CD14-positive monocyte (primary cell): ENCODE measurements around the gene AFF2. TPM values are rescaled to one million over a fixed set of nuclear protein-coding genes. Genes with fewer than 3 reads are reported as not detected.

Experiments used
- DNase-seq, 3 donors: peaks; one replicate each; pipeline ENCODE4 v3.0.0-alpha.2; 2011 to 2022
- H2AFZ ChIP-seq: 2 replicates; pipeline ENCODE4 v1.6.0; 2012; ENCODE audit warnings: mild to moderate bottlenecking, low read depth, low read length, inconsistent platforms; ENCODE audit not compliant: insufficient read depth, poor library complexity, severe bottlenecking
- H3K27ac ChIP-seq, 2 donors: 1 replicate in 1 of 2; 2 replicates in 1 of 2; pipeline ENCODE4 v1.5.1; 2012 to 2013; ENCODE audit warnings: low read length in 2 of 2, control low read depth in 1 of 2, inconsistent platforms in 1 of 2, low read depth in 1 of 2, mild to moderate bottlenecking in 1 of 2
- H3K27me3 ChIP-seq, 2 donors: one replicate each; pipeline versions ENCODE4 v1.6.0 to v1.6.1; 2011 to 2013; ENCODE audit warnings: low read length in 2 of 2; ENCODE audit not compliant: control insufficient read depth in 2 of 2, insufficient read depth in 2 of 2
- H3K36me3 ChIP-seq, 2 donors: replicated peaks in 1 of 2; 1 replicate in 1 of 2; 2 replicates in 1 of 2; pipeline versions ENCODE4 v1.5.1 to v1.6.1; 2012 to 2013; ENCODE audit warnings: low read length in 2 of 2, control low read depth in 1 of 2, inconsistent platforms in 1 of 2, mild to moderate bottlenecking in 1 of 2; ENCODE audit not compliant: insufficient read depth in 2 of 2, control insufficient read depth in 1 of 2
- H3K4me1 ChIP-seq, 2 donors: 1 replicate in 1 of 2; 2 replicates in 1 of 2; pipeline versions ENCODE4 v1.5.1 to v1.6.1; 2012 to 2013; ENCODE audit warnings: low read length in 2 of 2, control low read depth in 1 of 2, inconsistent platforms in 1 of 2, mild to moderate bottlenecking in 1 of 2, moderate library complexity in 1 of 2; ENCODE audit not compliant: insufficient read depth in 2 of 2, control insufficient read depth in 1 of 2
- H3K4me2 ChIP-seq: replicated peaks from 2 replicates; pipeline ENCODE3; 2012; ENCODE audit warnings: low read length, moderate library complexity, mild to moderate bottlenecking; ENCODE audit not compliant: poor library complexity, severe bottlenecking; ENCODE audit errors: extremely low read depth
- H3K4me3 ChIP-seq, 3 experiments: fragments of 200-600 bp in 1 of 3; sonication (generic) in 1 of 3; replicated peaks in 1 of 3; 1 replicate in 2 of 3; 2 replicates in 1 of 3; pipeline ENCODE4 v1.5.1; 2011 to 2013; ENCODE audit warnings: low read length in 3 of 3, mild to moderate bottlenecking in 3 of 3, control low read depth in 2 of 3, low read depth in 2 of 3, inconsistent platforms in 1 of 3, moderate library complexity in 1 of 3
- H3K79me2 ChIP-seq: 2 replicates; pipeline ENCODE4 v1.6.0; 2012; ENCODE audit warnings: mild to moderate bottlenecking, control low read depth, inconsistent platforms, low read length, moderate library complexity; ENCODE audit not compliant: insufficient read depth
- H3K9ac ChIP-seq: 2 replicates; pipeline ENCODE4 v1.6.0; 2017; ENCODE audit warnings: low read length, mild to moderate bottlenecking; ENCODE audit not compliant: insufficient read depth, poor library complexity, severe bottlenecking
- H3K9me3 ChIP-seq, 2 donors: replicated peaks in 1 of 2; 1 replicate in 1 of 2; 2 replicates in 1 of 2; pipeline versions ENCODE4 v1.5.1 to v1.6.1; 2012 to 2013; ENCODE audit warnings: low read length in 2 of 2, control low read depth in 1 of 2; ENCODE audit not compliant: control insufficient read depth in 1 of 2, insufficient read depth in 1 of 2
- H4K20me1 ChIP-seq: 2 replicates; pipeline ENCODE4 v1.6.0; 2012; ENCODE audit warnings: mild to moderate bottlenecking, low read length, control low read depth, moderate library complexity; ENCODE audit not compliant: insufficient read depth
- H3K27ac Mint-ChIP-seq, 7 donors: one replicate each; pipeline ENCODE4 v1.8.0; 2020; ENCODE audit warnings: mild to moderate bottlenecking in 7 of 7, mixed read lengths in 7 of 7, moderate library complexity in 6 of 7, inconsistent platforms in 2 of 7
- H3K27me3 Mint-ChIP-seq, 3 donors: one replicate each; pipeline ENCODE4 v1.8.0; 2021 to 2022; ENCODE audit warnings: low read depth in 3 of 3, mild to moderate bottlenecking in 3 of 3, mixed read lengths in 3 of 3, moderate library complexity in 3 of 3, inconsistent platforms in 1 of 3
- H3K36me3 Mint-ChIP-seq, 2 donors: one replicate each; pipeline ENCODE4 v1.8.0; 2020; ENCODE audit warnings: mixed read lengths in 2 of 2, inconsistent platforms in 1 of 2, mild to moderate bottlenecking in 1 of 2
- H3K4me1 Mint-ChIP-seq: one replicate; pipeline ENCODE4 v1.8.0; 2020; ENCODE audit warnings: mild to moderate bottlenecking, mixed read lengths
- H3K4me3 Mint-ChIP-seq, 2 donors: one replicate each; pipeline ENCODE4 v1.8.0; 2020; ENCODE audit warnings: mild to moderate bottlenecking in 2 of 2, mixed read lengths in 2 of 2, moderate library complexity in 1 of 2
- H3K9me3 Mint-ChIP-seq, 7 donors: one replicate each; pipeline ENCODE4 v1.8.0; 2020 to 2022; ENCODE audit warnings: mixed read lengths in 7 of 7, mild to moderate bottlenecking in 6 of 7, moderate library complexity in 6 of 7, inconsistent platforms in 2 of 7
- CTCF ChIP-seq: fragments of 200-600 bp; IDR thresholded peaks from one replicate; pipeline ENCODE4 v1.8.0; 2022; ENCODE audit warnings: antibody characterized with exemption, mild to moderate bottlenecking
- WGBS: methylation state at CpG from one replicate; pipeline ENCODE4 v1.1.5; 2013; ENCODE audit warnings: missing lambda C conversion rate; ENCODE audit not compliant: insufficient coverage; 5-methylcytosine and 5-hydroxymethylcytosine counted together
- intact Hi-C, 2 donors: fragments of 100-400 bp; cut with micrococcal nuclease; formaldehyde crosslinking; loops; one replicate each; pipeline versions ENCODE4 v1.15.0 to v1.15.1; 2023
- polyA plus RNA-seq, 3 donors: library from polyadenylated mRNA; depleted of rRNA in 1 of 3; unstranded in 2 of 3; stranded (reverse) in 1 of 3; fragments of 300-500 nt in 2 of 3; fragments of >200 nt in 1 of 3; fragmentation: Illumina TruSeq in 2 of 3; gene quantifications; 1 replicate in 2 of 3; 2 replicates in 1 of 3; pipeline ENCODE4 v1.2.3, GENCODE V29; 2012 to 2021

The AFF2 gene
- polyA plus RNA-seq, 3 donors: 0.07 to 1.1 (median 0.70) TPM

- no peak overlapping the region for H3K27ac ChIP-seq
- no peaks in the 10 kb centered on the region for H3K4me1 Mint-ChIP-seq
- peaks cover 0 to 2% (median 0%) of the 10 kb centered on the region in 3 donors for H3K27me3 Mint-ChIP-seq
- no peak overlapping the region for H3K9ac ChIP-seq
- no peak overlapping the region for H3K4me3 Mint-ChIP-seq
- no peaks in the 10 kb centered on the region for H3K9me3 ChIP-seq
- no peaks in the 10 kb centered on the region for H4K20me1 ChIP-seq
- no peak overlapping the region for H3K27ac Mint-ChIP-seq
- H2AFZ ChIP-seq: no peak overlapping the region
- no peaks in the 10 kb centered on the region for H3K27me3 ChIP-seq
- no peaks in the 10 kb centered on the region for H3K79me2 ChIP-seq
- no peak for TF ChIP-seq CTCF
- WGBS: no CpG with 5 or more reads among the region's 6 CpGs
- no peaks in the 10 kb centered on the region for H3K36me3 ChIP-seq
- H3K4me2 ChIP-seq: no peak overlapping the region
- no peak for DNase-seq
- no peak overlapping the region for H3K4me3 ChIP-seq
- H3K36me3 Mint-ChIP-seq: no peaks in the 10 kb centered on the region
- H3K4me1 ChIP-seq: no peaks in the 10 kb centered on the region
- peaks cover 0 to 4% (median under 1%) of the 10 kb centered on the region in 7 donors for H3K9me3 Mint-ChIP-seq
- intact Hi-C loops: no loop called here
Observed at GRCh38 chrX:148741441-148741840, 241.0 kb downstream of the AFF2 start.

- H3K36me3 Mint-ChIP-seq: peaks cover 2 to 3% of the 10 kb centered on the region in 2 donors
- H3K4me3 Mint-ChIP-seq: no peak overlapping the region
- H3K4me1 Mint-ChIP-seq: peaks cover 9% of the 10 kb centered on the region
- no peak for DNase-seq
- Histone ChIP-seq H3K4me3 (no peak overlapping the region), H3K9ac (no peak overlapping the region), H3K27me3 (no peaks in the 10 kb centered on the region), H4K20me1 (no peaks in the 10 kb centered on the region), H2AFZ (no peak overlapping the region), H3K79me2 (no peaks in the 10 kb centered on the region), H3K36me3 (no peaks in the 10 kb centered on the region), H3K4me2 (no peak overlapping the region), H3K4me1 (no peaks in the 10 kb centered on the region), H3K27ac (no peak overlapping the region), H3K9me3 (no peaks in the 10 kb centered on the region)
- no peaks in the 10 kb centered on the region for H3K9me3 Mint-ChIP-seq
- H3K27me3 Mint-ChIP-seq: no peaks in the 10 kb centered on the region
- intact Hi-C loops: no loop called here
- WGBS: no CpG with 5 or more reads among the region's 7 CpGs
- H3K27ac Mint-ChIP-seq: no peak overlapping the region
- TF ChIP-seq CTCF: no peak
Observed at GRCh38 chrX:148755111-148755510, 254.7 kb downstream of the AFF2 start.
